Measurements from ENCODE around the gene SPACA9. TPM values are rescaled to one million over a fixed set of nuclear protein-coding genes. Genes with fewer than 3 reads are reported as not detected.

Gene SPACA9
- polyA plus RNA-seq, 2 of the 4 experiments (the other 2 are of a cell fraction) = 3.1 to 3.6 TPM

GRCh38 chr9:132854832-132855231 is 23.9 kb upstream of the SPACA9 start:
- no peak overlapping the region for H3K27ac ChIP-seq
- TF ChIP-seq RFX5 (IDR thresholded peaks at IDR 0.05) (no peak), ZNF302 (CRISPR knock-in tag; IDR thresholded peaks at IDR 0.05) (no peak), HOXA7 (CRISPR knock-in tag; IDR thresholded peaks at IDR 0.05) (no peak), JUN (IDR thresholded peaks at IDR 0.05) (no peak), TP53 (CRISPR knock-in tag; IDR thresholded peaks at IDR 0.05) (no peak), E2F6 (IDR thresholded peaks at IDR 0.05; ENCODE audit: borderline replicate concordance, low read depth) (no peak), FOXS1 (CRISPR knock-in tag; IDR thresholded peaks at IDR 0.05) (no peak), HOXB13 (CRISPR knock-in tag; IDR thresholded peaks at IDR 0.05; ENCODE audit: low read depth) (no peak), FOSL2 (IDR thresholded peaks at IDR 0.05) (no peak), FOSL2 (CRISPR knock-in tag; IDR thresholded peaks at IDR 0.05) (no peak), BHLHE40 (IDR thresholded peaks at IDR 0.05; ENCODE audit: low read depth, low read length) (no peak), MAX (IDR thresholded peaks at IDR 0.05) (no peak), MYC (IDR thresholded peaks at IDR 0.05; ENCODE audit: borderline replicate concordance, low read length) (no peak), ESRRA (IDR thresholded peaks at IDR 0.05; ENCODE audit: borderline replicate concordance, low read length) (no peak), NPAS2 (CRISPR knock-in tag; IDR thresholded peaks at IDR 0.05; ENCODE audit: borderline replicate concordance) (no peak), TFCP2L1 (CRISPR knock-in tag; IDR thresholded peaks at IDR 0.05) (no peak), EHF (CRISPR knock-in tag; IDR thresholded peaks at IDR 0.05) (no peak), EHMT2 (IDR thresholded peaks at IDR 0.05; ENCODE audit: low read depth) (no peak), SMC3 (IDR thresholded peaks at IDR 0.05) (no peak), HOXB5 (CRISPR knock-in tag; IDR thresholded peaks at IDR 0.05) (no peak)
- TF ChIP-seq, protein P1, sequence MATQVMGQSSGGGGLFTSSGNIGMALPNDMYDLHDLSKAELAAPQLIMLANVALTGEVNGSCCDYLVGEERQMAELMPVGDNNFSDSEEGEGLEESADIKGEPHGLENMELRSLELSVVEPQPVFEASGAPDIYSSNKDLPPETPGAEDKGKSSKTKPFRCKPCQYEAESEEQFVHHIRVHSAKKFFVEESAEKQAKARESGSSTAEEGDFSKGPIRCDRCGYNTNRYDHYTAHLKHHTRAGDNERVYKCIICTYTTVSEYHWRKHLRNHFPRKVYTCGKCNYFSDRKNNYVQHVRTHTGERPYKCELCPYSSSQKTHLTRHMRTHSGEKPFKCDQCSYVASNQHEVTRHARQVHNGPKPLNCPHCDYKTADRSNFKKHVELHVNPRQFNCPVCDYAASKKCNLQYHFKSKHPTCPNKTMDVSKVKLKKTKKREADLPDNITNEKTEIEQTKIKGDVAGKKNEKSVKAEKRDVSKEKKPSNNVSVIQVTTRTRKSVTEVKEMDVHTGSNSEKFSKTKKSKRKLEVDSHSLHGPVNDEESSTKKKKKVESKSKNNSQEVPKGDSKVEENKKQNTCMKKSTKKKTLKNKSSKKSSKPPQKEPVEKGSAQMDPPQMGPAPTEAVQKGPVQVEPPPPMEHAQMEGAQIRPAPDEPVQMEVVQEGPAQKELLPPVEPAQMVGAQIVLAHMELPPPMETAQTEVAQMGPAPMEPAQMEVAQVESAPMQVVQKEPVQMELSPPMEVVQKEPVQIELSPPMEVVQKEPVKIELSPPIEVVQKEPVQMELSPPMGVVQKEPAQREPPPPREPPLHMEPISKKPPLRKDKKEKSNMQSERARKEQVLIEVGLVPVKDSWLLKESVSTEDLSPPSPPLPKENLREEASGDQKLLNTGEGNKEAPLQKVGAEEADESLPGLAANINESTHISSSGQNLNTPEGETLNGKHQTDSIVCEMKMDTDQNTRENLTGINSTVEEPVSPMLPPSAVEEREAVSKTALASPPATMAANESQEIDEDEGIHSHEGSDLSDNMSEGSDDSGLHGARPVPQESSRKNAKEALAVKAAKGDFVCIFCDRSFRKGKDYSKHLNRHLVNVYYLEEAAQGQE (IDR thresholded peaks at IDR 0.05) = no peak
- DNase-seq (ENCODE audit: low read depth in 1 of 2, low spot score in 1 of 2) = no peak
- no peaks in the 10 kb centered on the region for H3K9me3 ChIP-seq
- no peak overlapping the region for H3K4me3 ChIP-seq
- H3K4me2 ChIP-seq = no peak overlapping the region
- CTCF ChIA-PET = no interaction called here
- FAIRE-seq = no peak
- POLR2A ChIA-PET = no interaction called here
- WGBS (ENCODE audit: missing lambda C conversion rate) = 56% methylated on average over 10 of the region's 10 CpGs
- H3K4me1 ChIP-seq = no peaks in the 10 kb centered on the region
- ATAC-seq = no peak; a peak in 1 of 6 replicates

DNA sequence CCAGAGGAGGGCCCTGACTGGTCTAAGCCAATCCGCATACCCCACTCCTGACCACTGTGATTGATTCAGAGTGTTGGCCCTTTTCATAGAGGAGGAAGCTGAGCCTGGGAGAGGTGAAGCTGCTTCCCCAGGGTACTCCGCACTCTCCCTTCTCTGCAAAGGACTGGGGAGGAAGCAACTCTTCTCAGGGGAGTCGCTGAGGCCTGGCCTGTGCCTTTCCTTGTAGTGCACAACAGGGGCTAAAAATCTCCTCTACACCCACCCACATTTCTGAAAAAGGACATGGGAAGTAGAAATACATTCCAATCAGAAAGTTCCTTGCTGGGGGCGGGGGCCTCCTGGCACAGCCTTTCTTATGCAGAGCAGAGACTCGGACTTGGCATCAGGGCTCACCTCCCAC is 22.8 kb upstream of the SPACA9 start:
- Histone ChIP-seq H3K4me3 (no peak overlapping the region), H3K27ac (no peak overlapping the region), H3K4me1 (no peaks in the 10 kb centered on the region), H3K9me3 (no peaks in the 10 kb centered on the region), H3K4me2 (no peak overlapping the region)
- CTCF ChIA-PET = interaction anchor here (0.6 to 1.2 kb wide), 2 partner anchors 46 to 53 kb away, joined by 3 to 4 read pairs; no protein-coding TSS in a partner anchor
- ATAC-seq (no peak), DNase-seq (ENCODE audit: low read depth in 1 of 2, low spot score in 1 of 2) (no peak), FAIRE-seq (no peak)
- TF ChIP-seq MAX (IDR thresholded peaks at IDR 0.05) (no peak), TP53 (CRISPR knock-in tag; IDR thresholded peaks at IDR 0.05) (no peak), FOSL2 (IDR thresholded peaks at IDR 0.05) (no peak), FOSL2 (CRISPR knock-in tag; IDR thresholded peaks at IDR 0.05) (no peak), CTCF (IDR thresholded peaks at IDR 0.05) (no peak), KDM1A (IDR thresholded peaks at IDR 0.05; ENCODE audit: low read depth) (no peak), RARB (CRISPR knock-in tag; IDR thresholded peaks at IDR 0.05) (no peak), HOXA7 (CRISPR knock-in tag; IDR thresholded peaks at IDR 0.05) (no peak), NPAS2 (CRISPR knock-in tag; IDR thresholded peaks at IDR 0.05; ENCODE audit: borderline replicate concordance) (no peak), JUN (IDR thresholded peaks at IDR 0.05) (no peak), HOXB13 (CRISPR knock-in tag; IDR thresholded peaks at IDR 0.05; ENCODE audit: low read depth) (no peak), MAZ (IDR thresholded peaks at IDR 0.05; ENCODE audit: borderline replicate concordance, low read depth, low read length) (no peak), POLR2A (IDR thresholded peaks at IDR 0.05; ENCODE audit: low read length) (no peak), HEYL (CRISPR knock-in tag; IDR thresholded peaks at IDR 0.05) (no peak), CBX2 (IDR thresholded peaks at IDR 0.05; ENCODE audit: borderline replicate concordance, low read depth) (no peak), E2F6 (IDR thresholded peaks at IDR 0.05; ENCODE audit: borderline replicate concordance, low read depth) (no peak), CHD2 (IDR thresholded peaks at IDR 0.05; ENCODE audit: low read length, partially characterized antibody) (no peak), NR3C1 (IDR thresholded peaks at IDR 0.05) (no peak)
- TF ChIP-seq, protein P2, sequence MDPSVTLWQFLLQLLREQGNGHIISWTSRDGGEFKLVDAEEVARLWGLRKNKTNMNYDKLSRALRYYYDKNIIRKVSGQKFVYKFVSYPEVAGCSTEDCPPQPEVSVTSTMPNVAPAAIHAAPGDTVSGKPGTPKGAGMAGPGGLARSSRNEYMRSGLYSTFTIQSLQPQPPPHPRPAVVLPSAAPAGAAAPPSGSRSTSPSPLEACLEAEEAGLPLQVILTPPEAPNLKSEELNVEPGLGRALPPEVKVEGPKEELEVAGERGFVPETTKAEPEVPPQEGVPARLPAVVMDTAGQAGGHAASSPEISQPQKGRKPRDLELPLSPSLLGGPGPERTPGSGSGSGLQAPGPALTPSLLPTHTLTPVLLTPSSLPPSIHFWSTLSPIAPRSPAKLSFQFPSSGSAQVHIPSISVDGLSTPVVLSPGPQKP (IDR thresholded peaks at IDR 0.05; ENCODE audit: low read depth, low read length) = no peak
- 88% methylated on average over 5 of the region's 5 CpGs for WGBS (ENCODE audit: missing lambda C conversion rate)
- POLR2A ChIA-PET = no interaction called here
